ENCODE results near the gene CDA.

The CDA gene

GRCh38 chr1:20648438-20648837 lies 59.5 kb downstream of the CDA start:
- DNase-seq (ENCODE audit: low read depth in 4 of 4, low spot score in 1 of 4) = no peak

- no peak for DNase-seq (ENCODE audit: low read depth in 4 of 4, low spot score in 1 of 4)
These were observed 60.0 kb downstream of the CDA start for GRCh38 chr1:20648946-20649345.

GRCh38 chr1:20652300-20652699 lies 63.4 kb downstream of the CDA start:
- DNase-seq (ENCODE audit: low read depth in 4 of 4, low spot score in 1 of 4) = no peak

GRCh38 chr1:20654104-20654690 lies 65.3 kb downstream of the CDA start:
- no peak for DNase-seq (ENCODE audit: low read depth in 4 of 4, low spot score in 1 of 4)

GRCh38 chr1:20657024-20657423 lies 68.1 kb downstream of the CDA start:
- DNase-seq (ENCODE audit: low read depth in 4 of 4, low spot score in 1 of 4) = no peak

- no peak for DNase-seq (ENCODE audit: low read depth in 4 of 4, low spot score in 1 of 4)
These were observed 69.4 kb downstream of the CDA start for GRCh38 chr1:20658166-20658915.

GRCh38 chr1:20660363-20660762 lies 71.5 kb downstream of the CDA start:
- DNase-seq (ENCODE audit: low read depth in 4 of 4, low spot score in 1 of 4) = no peak

GRCh38 chr1:20660847-20661206 lies 71.9 kb downstream of the CDA start:
- DNase-seq (ENCODE audit: low read depth in 4 of 4, low spot score in 1 of 4) = no peak

GRCh38 chr1:20661207-20662109 lies 72.6 kb downstream of the CDA start, which contains the start of gene DDOST:
Gene DDOST, minus strand, starts transcription at chr1:20661369. Its CDS starts 19 bp downstream, at chr1:20661350.
- peak; percentile 80 to 93 (median 88) for DNase-seq (ENCODE audit: low read depth in 4 of 4, low spot score in 1 of 4)

- no peak for DNase-seq (ENCODE audit: low read depth in 4 of 4, low spot score in 1 of 4)
These were observed 73.2 kb downstream of the CDA start for GRCh38 chr1:20662110-20662475.

GRCh38 chr1:20663365-20663764 lies 74.5 kb downstream of the CDA start:
- DNase-seq (ENCODE audit: low read depth in 4 of 4, low spot score in 1 of 4) = no peak

GRCh38 chr1:20663969-20664715 lies 75.2 kb downstream of the CDA start:
- no peak for DNase-seq (ENCODE audit: low read depth in 4 of 4, low spot score in 1 of 4)

- no peak for DNase-seq (ENCODE audit: low read depth in 4 of 4, low spot score in 1 of 4)
These were observed 76.8 kb downstream of the CDA start for GRCh38 chr1:20665726-20666125.

- DNase-seq (ENCODE audit: low read depth in 4 of 4, low spot score in 1 of 4) = no peak
These were observed 77.2 kb downstream of the CDA start for GRCh38 chr1:20666146-20666545.

GRCh38 chr1:20666804-20667203 lies 77.9 kb downstream of the CDA start:
- DNase-seq (ENCODE audit: low read depth in 4 of 4, low spot score in 1 of 4) = no peak

All from stimulated activated CD4-positive, alpha-beta T cell treated with anti-CD3 and anti-CD28 coated beads, Interleukin-1b, Interleukin-23, amount 100 ng/mL, for 24 hours (primary cell).